HEK293 (cell line): Measurements from ENCODE around the gene TNS3.

Source experiments
- CTCF ChIA-PET: fragments of 350-600 bp; formaldehyde crosslinking; extraction: SDS; loops from one replicate; lab custom pipeline; 2021; ENCODE audit warnings: antibody characterized with exemption; lab: Yijun Ruan, JAX
- POLR2A ChIA-PET: fragments of 300-600 bp; formaldehyde crosslinking; extraction: SDS; loops from one replicate; lab custom pipeline; 2020; ENCODE audit warnings: antibody characterized with exemption, inconsistent platforms; lab: Yijun Ruan, JAX
- H3K27ac ChIP-seq: fragments of 200-500 bp; sonication (Bioruptor generic); 2 replicates; pipeline ENCODE4 v1.5.1; 2014; ENCODE audit warnings: low read depth, low read length, control low read depth, inconsistent platforms; ENCODE audit errors: extremely low read depth
- H3K36me3 ChIP-seq, 2 experiments: fragments of 200-500 bp in 1 of 2; sonication (Bioruptor generic) in 1 of 2; 1 replicate in 1 of 2; 2 replicates in 1 of 2; pipeline ENCODE4 v1.5.1; 2014 to 2017; ENCODE audit warnings: inconsistent platforms in 2 of 2, low read length in 2 of 2; ENCODE audit not compliant: control insufficient read depth in 2 of 2, insufficient read depth in 1 of 2
- H3K4me1 ChIP-seq: fragments of 200-500 bp; sonication (Bioruptor generic); 2 replicates; pipeline ENCODE4 v1.5.1; 2014; ENCODE audit warnings: mild to moderate bottlenecking, low read length, inconsistent platforms; ENCODE audit not compliant: control insufficient read depth, insufficient read depth
- H3K4me3 ChIP-seq: 2 replicates; pipeline ENCODE4 v1.5.1; 2011; ENCODE audit warnings: low read depth, mild to moderate bottlenecking, control low read depth, low read length, moderate library complexity
- H3K9me3 ChIP-seq: fragments of 200-500 bp; sonication (Bioruptor generic); 2 replicates; pipeline ENCODE4 v1.5.1; 2014; ENCODE audit warnings: low read depth, low read length, inconsistent platforms; ENCODE audit not compliant: control insufficient read depth, insufficient read depth
- BCL11A ChIP-seq: fragments of 450-650 bp; formaldehyde crosslinking; IDR thresholded peaks from 2 replicates; pipeline ENCODE4 v1.5.1; 2016; ENCODE audit warnings: low read depth, missing biosample characterization, missing genetic modification characterization
- HOXA7 ChIP-seq: sonication (generic); formaldehyde crosslinking; IDR thresholded peaks from 2 replicates; pipeline ENCODE4 v1.8.1; 2022; ENCODE audit warnings: missing genetic modification reagents, borderline replicate concordance
- KLF8 ChIP-seq: fragments of 450-650 bp; formaldehyde crosslinking; IDR thresholded peaks from 2 replicates; pipeline ENCODE4 v1.5.1; 2016; ENCODE audit warnings: missing biosample characterization, missing genetic modification characterization
- TCF7L2 ChIP-seq: IDR thresholded peaks from 2 replicates; pipeline ENCODE4 v1.6.1; 2011; ENCODE audit warnings: low read depth, mild to moderate bottlenecking, inconsistent platforms, low read length, moderate library complexity, borderline replicate concordance
- ZNF24 ChIP-seq: fragments of 450-650 bp; formaldehyde crosslinking; IDR thresholded peaks from 2 replicates; pipeline ENCODE4 v1.5.1; 2016; ENCODE audit warnings: missing biosample characterization, missing genetic modification characterization
- ZNF248 ChIP-seq: fragments of 450-650 bp; formaldehyde crosslinking; IDR thresholded peaks from 2 replicates; pipeline ENCODE4 v1.5.1; 2017; ENCODE audit warnings: missing biosample characterization, missing genetic modification characterization
- ZNF266 ChIP-seq: fragments of 450-650 bp; formaldehyde crosslinking; IDR thresholded peaks from 2 replicates; pipeline ENCODE4 v1.5.1; 2016; ENCODE audit warnings: missing biosample characterization, missing genetic modification characterization, low read depth
- ZNF404 ChIP-seq: fragments of 450-650 bp; formaldehyde crosslinking; IDR thresholded peaks from 2 replicates; pipeline ENCODE4 v1.5.1; 2017; ENCODE audit warnings: missing biosample characterization, missing genetic modification characterization
- ZNF514 ChIP-seq: fragments of 450-650 bp; formaldehyde crosslinking; IDR thresholded peaks from 2 replicates; pipeline ENCODE4 v1.5.1; 2016; ENCODE audit warnings: missing biosample characterization, missing genetic modification characterization
- ZNF521 ChIP-seq: fragments of 450-650 bp; formaldehyde crosslinking; IDR thresholded peaks from 2 replicates; pipeline ENCODE4 v1.5.1; 2017; ENCODE audit warnings: missing biosample characterization, mild to moderate bottlenecking, missing genetic modification characterization
- ZNF610 ChIP-seq: fragments of 450-650 bp; formaldehyde crosslinking; IDR thresholded peaks from 2 replicates; pipeline ENCODE4 v1.5.1; 2016; ENCODE audit warnings: missing biosample characterization, missing genetic modification characterization, borderline replicate concordance
- ZNF707 ChIP-seq: fragments of 450-650 bp; formaldehyde crosslinking; IDR thresholded peaks from 2 replicates; pipeline ENCODE4 v1.5.1; 2016; ENCODE audit warnings: missing biosample characterization, missing genetic modification characterization
- ZNF747 ChIP-seq: fragments of 450-650 bp; formaldehyde crosslinking; IDR thresholded peaks from 2 replicates; pipeline ENCODE4 v1.5.1; 2016; ENCODE audit warnings: missing biosample characterization, missing genetic modification characterization
- ZNF76 ChIP-seq: fragments of 450-650 bp; formaldehyde crosslinking; IDR thresholded peaks from 2 replicates; pipeline ENCODE4; 2016; ENCODE audit warnings: low read depth, missing biosample characterization, missing genetic modification characterization, borderline replicate concordance
- TF ChIP-seq, protein P1 (sequence below): fragments of 450-650 bp; formaldehyde crosslinking; IDR thresholded peaks from 2 replicates; pipeline ENCODE4 v1.5.1; 2016; ENCODE audit warnings: missing biosample characterization, missing genetic modification characterization, low read depth
- TF ChIP-seq, protein P2 (sequence below): fragments of 450-650 bp; formaldehyde crosslinking; IDR thresholded peaks from 2 replicates; pipeline ENCODE4 v1.5.1; 2016; ENCODE audit warnings: missing biosample characterization, missing genetic modification characterization
- TF ChIP-seq, protein P3 (sequence below): fragments of 450-650 bp; formaldehyde crosslinking; IDR thresholded peaks from 2 replicates; pipeline ENCODE4 v1.5.1; 2016; ENCODE audit warnings: missing biosample characterization, missing genetic modification characterization
- TF ChIP-seq, protein P4 (sequence below): fragments of 450-650 bp; formaldehyde crosslinking; IDR thresholded peaks from 2 replicates; pipeline ENCODE4 v1.5.1; 2016; ENCODE audit warnings: missing biosample characterization, missing genetic modification characterization
- TF ChIP-seq, protein P5 (sequence below): fragments of 450-650 bp; formaldehyde crosslinking; IDR thresholded peaks from 2 replicates; pipeline ENCODE4 v1.5.1; 2017; ENCODE audit warnings: missing biosample characterization, missing genetic modification characterization

The TNS3 gene

DNA sequence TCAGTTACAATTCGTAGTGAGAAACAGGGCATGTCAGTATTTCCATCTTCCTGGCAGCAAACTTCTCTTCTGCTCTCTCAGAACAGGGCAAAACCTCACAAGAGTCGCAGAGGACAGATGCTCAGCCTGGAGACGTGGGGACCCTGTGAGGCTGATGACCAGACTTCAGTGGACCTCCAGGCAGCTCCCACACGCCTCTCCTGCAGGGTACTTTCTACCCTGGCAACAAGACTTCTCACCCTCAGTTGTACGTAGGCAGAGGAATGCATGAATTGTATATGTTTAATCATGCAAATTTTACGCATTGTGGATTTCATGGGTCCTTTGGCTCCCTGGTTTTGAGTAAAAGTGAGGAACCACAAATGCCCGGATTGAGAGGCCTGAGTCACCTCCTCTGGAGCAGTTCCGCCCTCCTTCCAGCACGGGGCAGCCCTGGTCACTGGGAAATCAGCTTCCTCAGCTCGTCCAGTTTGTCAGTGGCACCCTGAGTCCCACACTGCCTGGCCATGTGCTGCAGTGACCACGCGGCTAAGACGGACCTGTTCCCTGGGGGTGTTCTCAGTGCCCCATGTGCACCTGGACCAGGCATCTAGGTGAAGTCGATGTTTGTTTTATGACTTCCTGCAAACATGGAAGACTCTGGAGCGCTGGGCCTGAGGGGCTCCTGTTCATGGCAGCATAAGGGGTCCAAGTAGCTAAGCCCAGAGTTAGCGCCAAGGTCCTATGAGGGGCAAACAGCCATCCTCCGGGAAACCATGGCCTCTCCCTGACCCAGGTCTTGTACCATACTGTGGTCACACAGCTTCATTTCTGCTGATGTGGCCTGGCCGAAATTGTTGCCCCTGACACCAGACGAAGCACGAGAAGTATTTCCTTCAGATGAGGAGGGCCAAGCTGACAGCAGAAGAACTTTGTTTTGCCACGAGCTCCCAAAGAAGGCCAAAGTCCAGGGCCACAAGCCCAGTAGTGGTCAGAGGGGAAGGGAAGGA is 165.1 kb downstream of the TNS3 start:
- TF ChIP-seq, protein P1, sequence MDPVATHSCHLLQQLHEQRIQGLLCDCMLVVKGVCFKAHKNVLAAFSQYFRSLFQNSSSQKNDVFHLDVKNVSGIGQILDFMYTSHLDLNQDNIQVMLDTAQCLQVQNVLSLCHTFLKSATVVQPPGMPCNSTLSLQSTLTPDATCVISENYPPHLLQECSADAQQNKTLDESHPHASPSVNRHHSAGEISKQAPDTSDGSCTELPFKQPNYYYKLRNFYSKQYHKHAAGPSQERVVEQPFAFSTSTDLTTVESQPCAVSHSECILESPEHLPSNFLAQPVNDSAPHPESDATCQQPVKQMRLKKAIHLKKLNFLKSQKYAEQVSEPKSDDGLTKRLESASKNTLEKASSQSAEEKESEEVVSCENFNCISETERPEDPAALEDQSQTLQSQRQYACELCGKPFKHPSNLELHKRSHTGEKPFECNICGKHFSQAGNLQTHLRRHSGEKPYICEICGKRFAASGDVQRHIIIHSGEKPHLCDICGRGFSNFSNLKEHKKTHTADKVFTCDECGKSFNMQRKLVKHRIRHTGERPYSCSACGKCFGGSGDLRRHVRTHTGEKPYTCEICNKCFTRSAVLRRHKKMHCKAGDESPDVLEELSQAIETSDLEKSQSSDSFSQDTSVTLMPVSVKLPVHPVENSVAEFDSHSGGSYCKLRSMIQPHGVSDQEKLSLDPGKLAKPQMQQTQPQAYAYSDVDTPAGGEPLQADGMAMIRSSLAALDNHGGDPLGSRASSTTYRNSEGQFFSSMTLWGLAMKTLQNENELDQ (tag by site-specific recombination), result no peak
- TF ChIP-seq, protein P2, sequence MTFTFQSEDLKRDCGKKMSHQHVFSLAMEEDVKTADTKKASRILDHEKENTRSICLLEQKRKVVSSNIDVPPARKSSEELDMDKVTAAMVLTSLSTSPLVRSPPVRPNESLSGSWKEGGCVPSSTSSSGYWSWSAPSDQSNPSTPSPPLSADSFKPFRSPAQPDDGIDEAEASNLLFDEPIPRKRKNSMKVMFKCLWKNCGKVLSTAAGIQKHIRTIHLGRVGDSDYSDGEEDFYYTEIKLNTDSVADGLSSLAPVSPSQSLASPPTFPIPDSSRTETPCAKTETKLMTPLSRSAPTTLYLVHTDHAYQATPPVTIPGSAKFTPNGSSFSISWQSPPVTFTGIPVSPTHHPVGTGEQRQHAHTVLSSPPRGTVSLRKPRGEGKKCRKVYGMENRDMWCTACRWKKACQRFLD (tag by site-specific recombination), result no peak
- TF ChIP-seq, protein P3, sequence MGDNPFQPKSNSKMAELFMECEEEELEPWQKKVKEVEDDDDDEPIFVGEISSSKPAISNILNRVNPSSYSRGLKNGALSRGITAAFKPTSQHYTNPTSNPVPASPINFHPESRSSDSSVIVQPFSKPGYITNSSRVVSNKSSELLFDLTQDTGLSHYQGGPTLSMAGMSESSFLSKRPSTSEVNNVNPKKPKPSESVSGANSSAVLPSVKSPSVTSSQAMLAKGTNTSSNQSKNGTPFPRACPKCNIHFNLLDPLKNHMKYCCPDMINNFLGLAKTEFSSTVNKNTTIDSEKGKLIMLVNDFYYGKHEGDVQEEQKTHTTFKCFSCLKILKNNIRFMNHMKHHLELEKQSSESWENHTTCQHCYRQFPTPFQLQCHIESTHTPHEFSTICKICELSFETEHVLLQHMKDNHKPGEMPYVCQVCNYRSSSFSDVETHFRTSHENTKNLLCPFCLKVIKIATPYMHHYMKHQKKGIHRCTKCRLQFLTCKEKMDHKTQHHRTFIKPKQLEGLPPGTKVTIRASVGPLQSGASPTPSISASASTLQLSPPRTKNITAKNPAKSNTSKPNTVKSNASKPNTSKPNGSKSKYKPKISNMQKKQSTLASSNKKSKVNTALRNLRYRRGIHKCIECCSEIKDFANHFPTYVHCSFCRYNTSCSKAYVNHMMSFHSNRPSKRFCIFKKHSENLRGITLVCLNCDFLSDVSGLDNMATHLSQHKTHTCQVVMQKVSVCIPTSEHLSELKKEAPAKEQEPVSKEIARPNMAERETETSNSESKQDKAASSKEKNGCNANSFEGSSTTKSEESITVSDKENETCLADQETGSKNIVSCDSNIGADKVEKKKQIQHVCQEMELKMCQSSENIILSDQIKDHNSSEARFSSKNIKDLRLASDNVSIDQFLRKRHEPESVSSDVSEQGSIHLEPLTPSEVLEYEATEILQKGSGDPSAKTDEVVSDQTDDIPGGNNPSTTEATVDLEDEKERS (tag by site-specific recombination), result no peak
- no peak for TF ChIP-seq ZNF610 (tag by site-specific recombination)
- TF ChIP-seq ZNF747 (tag by site-specific recombination), result no peak
- TF ChIP-seq BCL11A (tag by site-specific recombination), result no peak
- TF ChIP-seq ZNF266 (tag by site-specific recombination), result no peak
- no peak for TF ChIP-seq ZNF76 (tag by site-specific recombination)
- TF ChIP-seq, protein P4, sequence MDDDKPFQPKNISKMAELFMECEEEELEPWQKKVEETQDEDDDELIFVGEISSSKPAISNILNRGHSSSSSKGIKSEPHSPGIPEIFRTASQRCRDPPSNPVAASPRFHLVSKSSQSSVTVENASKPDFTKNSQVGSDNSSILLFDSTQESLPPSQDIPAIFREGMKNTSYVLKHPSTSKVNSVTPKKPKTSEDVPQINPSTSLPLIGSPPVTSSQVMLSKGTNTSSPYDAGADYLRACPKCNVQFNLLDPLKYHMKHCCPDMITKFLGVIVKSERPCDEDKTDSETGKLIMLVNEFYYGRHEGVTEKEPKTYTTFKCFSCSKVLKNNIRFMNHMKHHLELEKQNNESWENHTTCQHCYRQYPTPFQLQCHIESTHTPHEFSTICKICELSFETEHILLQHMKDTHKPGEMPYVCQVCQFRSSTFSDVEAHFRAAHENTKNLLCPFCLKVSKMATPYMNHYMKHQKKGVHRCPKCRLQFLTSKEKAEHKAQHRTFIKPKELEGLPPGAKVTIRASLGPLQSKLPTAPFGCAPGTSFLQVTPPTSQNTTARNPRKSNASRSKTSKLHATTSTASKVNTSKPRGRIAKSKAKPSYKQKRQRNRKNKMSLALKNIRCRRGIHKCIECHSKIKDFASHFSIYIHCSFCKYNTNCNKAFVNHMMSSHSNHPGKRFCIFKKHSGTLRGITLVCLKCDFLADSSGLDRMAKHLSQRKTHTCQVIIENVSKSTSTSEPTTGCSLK (tag by site-specific recombination), result no peak
- TF ChIP-seq ZNF707 (tag by site-specific recombination), result no peak
- no peak for TF ChIP-seq ZNF24 (tag by site-specific recombination)
- no peak for TF ChIP-seq ZNF404 (tag by site-specific recombination)
- no peak for TF ChIP-seq TCF7L2
- TF ChIP-seq, protein P5, sequence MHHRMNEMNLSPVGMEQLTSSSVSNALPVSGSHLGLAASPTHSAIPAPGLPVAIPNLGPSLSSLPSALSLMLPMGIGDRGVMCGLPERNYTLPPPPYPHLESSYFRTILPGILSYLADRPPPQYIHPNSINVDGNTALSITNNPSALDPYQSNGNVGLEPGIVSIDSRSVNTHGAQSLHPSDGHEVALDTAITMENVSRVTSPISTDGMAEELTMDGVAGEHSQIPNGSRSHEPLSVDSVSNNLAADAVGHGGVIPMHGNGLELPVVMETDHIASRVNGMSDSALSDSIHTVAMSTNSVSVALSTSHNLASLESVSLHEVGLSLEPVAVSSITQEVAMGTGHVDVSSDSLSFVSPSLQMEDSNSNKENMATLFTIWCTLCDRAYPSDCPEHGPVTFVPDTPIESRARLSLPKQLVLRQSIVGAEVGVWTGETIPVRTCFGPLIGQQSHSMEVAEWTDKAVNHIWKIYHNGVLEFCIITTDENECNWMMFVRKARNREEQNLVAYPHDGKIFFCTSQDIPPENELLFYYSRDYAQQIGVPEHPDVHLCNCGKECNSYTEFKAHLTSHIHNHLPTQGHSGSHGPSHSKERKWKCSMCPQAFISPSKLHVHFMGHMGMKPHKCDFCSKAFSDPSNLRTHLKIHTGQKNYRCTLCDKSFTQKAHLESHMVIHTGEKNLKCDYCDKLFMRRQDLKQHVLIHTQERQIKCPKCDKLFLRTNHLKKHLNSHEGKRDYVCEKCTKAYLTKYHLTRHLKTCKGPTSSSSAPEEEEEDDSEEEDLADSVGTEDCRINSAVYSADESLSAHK (tag by site-specific recombination), result no peak
- no peak for TF ChIP-seq KLF8 (tag by site-specific recombination)
- TF ChIP-seq ZNF521 (tag by site-specific recombination), result no peak
- TF ChIP-seq HOXA7, result no peak
- TF ChIP-seq ZNF248 (tag by site-specific recombination), result no peak
- TF ChIP-seq ZNF514 (tag by site-specific recombination), result no peak
- CTCF ChIA-PET, result no interaction called here
- Histone ChIP-seq H3K36me3 (no peaks in the 10 kb centered on the region), H3K27ac (no peak overlapping the region), H3K9me3 (no peaks in the 10 kb centered on the region), H3K4me3 (no peak overlapping the region), H3K4me1 (no peaks in the 10 kb centered on the region)
- POLR2A ChIA-PET, result no interaction called here
